Activated CD4-positive, alpha-beta T cell treated with anti-CD3 and anti-CD28 coated beads, Interleukin-2, amount 10 ng/mL, durations not matched to agents 24 days and 14 days (primary cell): ENCODE data around the gene LCE1D. TPM values are rescaled to one million over a fixed set of nuclear protein-coding genes. Genes with fewer than 3 reads are reported as not detected.

Experiments used
- DNase-seq: peaks from one replicate; pipeline ENCODE4 v3.0.0; 2022
- H3K27ac Mint-ChIP-seq: one replicate; pipeline ENCODE4 v1.8.0; 2022; ENCODE audit warnings: mild to moderate bottlenecking, mixed read lengths
- H3K27me3 Mint-ChIP-seq: one replicate; pipeline ENCODE4 v1.8.0; 2022; ENCODE audit warnings: mixed read lengths
- H3K36me3 Mint-ChIP-seq: one replicate; pipeline ENCODE4 v1.8.0; 2022; ENCODE audit warnings: low read depth, mild to moderate bottlenecking, mixed read lengths
- H3K4me1 Mint-ChIP-seq: one replicate; pipeline ENCODE4 v1.8.0; 2021; ENCODE audit warnings: mixed read lengths
- H3K4me3 Mint-ChIP-seq: one replicate; pipeline ENCODE4 v1.8.0; 2022; ENCODE audit warnings: mild to moderate bottlenecking, moderate library complexity, mixed read lengths
- H3K9me3 Mint-ChIP-seq: one replicate; pipeline ENCODE4 v1.8.0; 2021; ENCODE audit warnings: mixed read lengths
- intact Hi-C: fragments of 100-400 bp; cut with micrococcal nuclease; formaldehyde crosslinking; loops from one replicate; pipeline ENCODE4 v1.15.1; 2023
- total RNA-seq: library from RNA; stranded (reverse); gene quantifications from 2 replicates; pipeline ENCODE4 v1.2.3, GENCODE V29; 2022

LCE1D gene
- total RNA-seq, 1 donor from 2014 or later = not detected

DNA sequence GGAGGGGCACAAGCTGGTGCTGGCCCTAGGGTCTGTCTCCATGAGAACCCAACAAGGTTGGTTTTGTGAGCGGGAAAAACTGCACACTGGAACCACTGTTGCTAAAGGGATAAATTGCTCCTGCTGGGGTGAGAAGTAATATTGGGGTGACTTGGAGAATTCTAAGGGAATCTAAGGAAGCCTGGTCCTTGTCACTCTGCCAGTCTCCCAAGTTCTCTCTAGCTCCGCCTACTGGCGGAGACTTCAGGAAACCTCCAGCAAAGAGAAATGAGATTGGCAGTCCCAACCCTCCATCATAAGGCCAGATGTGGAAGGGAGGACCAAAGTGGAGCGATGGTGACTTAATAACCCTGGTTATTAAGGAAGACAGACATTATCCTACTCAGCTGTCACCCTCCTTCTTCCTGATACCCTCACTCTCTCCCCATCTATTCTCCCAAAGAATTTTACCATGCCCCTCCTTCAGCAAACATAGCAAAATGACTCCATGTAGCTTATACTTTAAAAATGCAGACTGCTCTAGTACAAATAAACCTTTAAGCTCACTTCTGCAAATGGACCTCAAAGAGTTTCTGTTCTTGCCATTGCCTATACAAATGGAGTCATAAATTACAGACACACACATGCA is 18.9 kb upstream of the LCE1D start:
- Mint-ChIP-seq H3K4me1 (no peaks in the 10 kb centered on the region), H3K9me3 (no peaks in the 10 kb centered on the region), H3K4me3 (no peak overlapping the region), H3K36me3 (no peaks in the 10 kb centered on the region), H3K27me3 (peaks cover 5% of the 10 kb centered on the region), H3K27ac (no peak overlapping the region)
- no peak for DNase-seq
- intact Hi-C loops = no loop called here

DNA sequence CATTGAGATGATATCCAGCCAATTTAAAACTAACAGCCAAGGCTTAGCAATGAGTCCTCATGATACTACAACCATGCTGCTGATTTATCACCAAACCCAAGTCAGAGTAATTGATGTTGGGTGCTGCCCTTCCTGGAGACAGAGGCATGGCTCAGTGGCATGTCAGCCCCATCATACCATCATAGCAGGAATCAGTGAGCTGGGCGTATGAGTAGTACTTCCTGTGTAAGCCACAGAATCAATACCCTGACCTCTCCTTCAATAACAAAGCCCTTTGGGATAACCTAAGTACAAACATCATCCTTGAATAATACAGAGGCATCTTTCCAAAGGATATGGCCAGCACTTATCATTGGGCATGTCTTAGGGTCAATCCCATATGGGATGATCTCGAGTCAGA is 13.4 kb upstream of the LCE1D start:
- Mint-ChIP-seq H3K4me1 (no peaks in the 10 kb centered on the region), H3K4me3 (no peak overlapping the region), H3K27ac (no peak overlapping the region), H3K27me3 (peaks cover 9% of the 10 kb centered on the region), H3K9me3 (no peaks in the 10 kb centered on the region), H3K36me3 (no peaks in the 10 kb centered on the region)
- DNase-seq = no peak
- intact Hi-C loops = no loop called here

DNA sequence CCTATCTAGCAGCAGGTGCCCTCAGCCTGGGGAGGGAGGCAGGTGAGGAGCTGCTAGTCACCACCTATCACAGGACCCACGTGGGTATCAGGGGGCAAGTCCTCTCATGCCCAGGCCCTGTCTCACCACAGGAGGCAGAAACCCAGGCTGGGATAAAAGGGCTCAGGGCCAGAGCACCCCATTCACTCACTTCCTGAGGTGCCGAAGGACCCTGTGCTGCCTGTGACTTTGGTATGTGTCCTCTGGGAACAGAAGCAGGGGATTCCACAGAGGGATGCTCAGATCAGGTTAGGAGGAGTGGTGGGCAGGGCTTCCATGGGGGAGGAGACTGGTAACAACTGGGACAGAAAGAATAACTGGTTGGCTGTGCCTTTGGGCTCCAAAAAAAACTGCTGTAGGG is 10.4 kb upstream of the LCE1D start, which contains the start of gene LCE1E:
LCE1E (plus strand) TSS at position 181 of the 400 bp plus-strand sequence. CDS start 1,043 bp downstream, outside the sequence.
- H3K4me3 Mint-ChIP-seq = no peak within 1 kb of the TSS
- H3K36me3 Mint-ChIP-seq = no peaks in the 10 kb centered on the region
- H3K27me3 Mint-ChIP-seq = peaks cover 5% of the 10 kb centered on the region
- H3K9me3 Mint-ChIP-seq = no peaks in the 10 kb centered on the region
- no peak within 1 kb of the TSS for H3K27ac Mint-ChIP-seq
- intact Hi-C loops = no loop called here
- no peaks in the 10 kb centered on the region for H3K4me1 Mint-ChIP-seq
- peak; percentile 45 for DNase-seq

GRCh38 chr1:152795686-152796085 is 835 bp upstream of the LCE1D start:
- no peak overlapping the region for H3K4me3 Mint-ChIP-seq
- H3K36me3 Mint-ChIP-seq = no peaks in the 10 kb centered on the region
- no peak overlapping the region for H3K27ac Mint-ChIP-seq
- DNase-seq = no peak
- no peaks in the 10 kb centered on the region for H3K4me1 Mint-ChIP-seq
- no peaks in the 10 kb centered on the region for H3K9me3 Mint-ChIP-seq
- H3K27me3 Mint-ChIP-seq = peaks cover 11% of the 10 kb centered on the region
- intact Hi-C loops = no loop called here

GRCh38 chr1:152801333-152801732 is 4.8 kb downstream of the LCE1D start:
- Mint-ChIP-seq H3K9me3 (no peaks in the 10 kb centered on the region), H3K4me3 (no peak overlapping the region), H3K4me1 (no peaks in the 10 kb centered on the region), H3K36me3 (no peaks in the 10 kb centered on the region), H3K27me3 (peaks cover 20% of the 10 kb centered on the region), H3K27ac (no peak overlapping the region)
- intact Hi-C loops = no loop called here
- DNase-seq = no peak

DNA sequence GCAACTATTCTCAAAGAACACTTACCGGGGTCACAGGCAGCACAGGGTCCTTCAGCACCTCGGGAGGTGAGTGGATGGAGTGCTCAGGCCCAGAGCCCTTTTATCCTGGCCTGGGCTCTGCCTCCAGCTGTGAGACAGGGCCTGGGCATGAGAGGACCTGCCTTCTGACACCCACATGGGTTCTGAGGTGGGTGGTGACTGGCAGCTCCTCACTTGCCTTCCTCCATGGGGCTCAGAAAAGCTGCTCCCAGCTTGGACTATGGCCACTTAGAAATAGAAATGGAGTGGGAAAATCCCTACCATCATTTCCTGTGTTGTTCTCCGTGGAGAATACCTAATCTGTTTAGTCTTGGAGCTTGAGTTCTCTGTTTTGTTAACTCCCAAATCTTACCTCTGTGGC is 10.1 kb downstream of the LCE1D start, which contains the start of gene LCE1C:
LCE1C (minus strand) TSS at position 76 of the 400 bp plus-strand sequence. CDS start 1,173 bp downstream, outside the sequence.
- Mint-ChIP-seq H3K27me3 (peaks cover 8% of the 10 kb centered on the region), H3K9me3 (no peaks in the 10 kb centered on the region), H3K36me3 (no peaks in the 10 kb centered on the region), H3K4me3 (no peak within 1 kb of the TSS), H3K27ac (no peak within 1 kb of the TSS), H3K4me1 (no peaks in the 10 kb centered on the region)
- no peak for DNase-seq
- intact Hi-C loops = no loop called here

DNA sequence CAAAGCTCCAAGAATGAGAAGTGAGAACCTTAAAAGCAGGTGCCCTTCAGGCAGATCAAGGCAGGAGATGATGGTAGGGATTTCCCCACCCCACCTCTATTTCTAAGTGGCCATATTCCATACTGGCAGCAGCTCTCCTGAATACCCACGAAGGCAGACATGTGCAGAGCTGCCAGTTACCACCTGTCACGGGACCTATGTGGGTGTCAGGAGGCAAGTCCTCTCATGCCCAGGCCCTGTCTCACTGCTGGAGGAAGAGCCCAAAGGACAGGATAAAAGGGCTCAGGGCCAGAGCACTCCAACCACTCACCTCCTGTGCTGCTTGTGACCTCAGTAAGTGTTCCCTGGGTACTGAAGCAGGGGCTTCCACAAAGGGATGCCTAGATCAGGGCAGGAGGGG is 14.5 kb downstream of the LCE1D start:
- Mint-ChIP-seq H3K36me3 (no peaks in the 10 kb centered on the region), H3K4me1 (no peaks in the 10 kb centered on the region), H3K27me3 (peaks cover 3% of the 10 kb centered on the region), H3K9me3 (no peaks in the 10 kb centered on the region), H3K27ac (no peak overlapping the region), H3K4me3 (no peak overlapping the region)
- intact Hi-C loops = no loop called here
- no peak for DNase-seq

DNA sequence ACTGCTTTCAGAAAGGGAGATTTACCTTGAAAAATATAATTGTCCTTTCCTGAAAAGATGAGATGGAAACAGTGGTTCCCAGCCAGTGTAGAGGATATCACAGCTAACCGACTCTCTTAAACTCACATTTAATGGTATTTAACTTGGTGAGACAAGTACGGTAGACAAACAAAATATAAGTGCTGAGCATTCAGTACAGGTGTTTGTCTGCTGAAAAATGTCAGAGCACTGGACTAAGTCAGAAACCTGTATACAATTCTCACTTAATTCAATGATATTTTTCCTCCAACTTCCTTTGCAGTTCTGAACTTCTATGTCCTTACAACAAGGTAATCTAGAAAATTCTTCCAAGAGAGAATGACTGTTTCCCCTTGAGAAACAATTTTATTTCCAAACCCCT is 15.2 kb downstream of the LCE1D start, which contains the start of gene LCE1B:
LCE1B (plus strand) TSS at position 301 of the 400 bp plus-strand sequence. CDS start 476 bp downstream, outside the sequence.
- Mint-ChIP-seq H3K36me3 (no peaks in the 10 kb centered on the region), H3K9me3 (no peaks in the 10 kb centered on the region), H3K4me1 (no peaks in the 10 kb centered on the region), H3K27ac (no peak within 1 kb of the TSS), H3K4me3 (no peak within 1 kb of the TSS), H3K27me3 (peaks cover 3% of the 10 kb centered on the region)
- no peak for DNase-seq
- intact Hi-C loops = no loop called here

DNA sequence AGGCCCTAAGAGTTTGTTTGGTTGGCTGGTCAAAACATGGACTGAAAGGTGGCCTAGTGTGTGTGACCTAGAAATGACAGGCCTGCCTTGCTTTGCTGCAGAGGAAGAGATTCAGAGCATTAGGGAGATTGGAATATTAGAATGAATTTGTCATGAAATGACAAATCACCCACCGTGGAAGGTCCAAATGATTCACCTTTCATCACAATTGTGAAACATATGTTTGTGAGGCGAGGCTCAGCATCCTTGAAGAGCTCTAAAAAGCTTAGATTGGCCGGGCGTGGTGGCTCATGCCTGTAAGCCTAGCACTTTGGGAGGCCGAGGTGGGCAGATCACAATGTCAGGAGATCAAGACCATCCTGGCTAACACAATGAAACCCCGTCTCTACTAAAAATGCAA is 20.8 kb downstream of the LCE1D start:
- no peak for DNase-seq
- H3K36me3 Mint-ChIP-seq = no peaks in the 10 kb centered on the region
- intact Hi-C loops = no loop called here
- no peak overlapping the region for H3K4me3 Mint-ChIP-seq
- H3K27me3 Mint-ChIP-seq = peaks cover 5% of the 10 kb centered on the region
- no peaks in the 10 kb centered on the region for H3K4me1 Mint-ChIP-seq
- no peak overlapping the region for H3K27ac Mint-ChIP-seq
- no peaks in the 10 kb centered on the region for H3K9me3 Mint-ChIP-seq

- no peak overlapping the region for H3K27ac Mint-ChIP-seq
- H3K4me3 Mint-ChIP-seq = no peak overlapping the region
- no peaks in the 10 kb centered on the region for H3K4me1 Mint-ChIP-seq
- intact Hi-C loops = no loop called here
- peaks cover 12% of the 10 kb centered on the region for H3K27me3 Mint-ChIP-seq
- no peaks in the 10 kb centered on the region for H3K36me3 Mint-ChIP-seq
- no peaks in the 10 kb centered on the region for H3K9me3 Mint-ChIP-seq
- no peak for DNase-seq
Measured at GRCh38 chr1:152823294-152823693, 26.8 kb downstream of the LCE1D start.

- intact Hi-C loops = no loop called here
- Mint-ChIP-seq H3K4me1 (no peaks in the 10 kb centered on the region), H3K27ac (no peak overlapping the region), H3K9me3 (no peaks in the 10 kb centered on the region), H3K4me3 (no peak overlapping the region), H3K36me3 (no peaks in the 10 kb centered on the region), H3K27me3 (peaks cover 12% of the 10 kb centered on the region)
- no peak for DNase-seq
Measured at GRCh38 chr1:152824964-152825363, 28.4 kb downstream of the LCE1D start.

GRCh38 chr1:152827173-152827572 is 30.7 kb downstream of the LCE1D start, which contains the start of gene LCE1A:
LCE1A (plus strand) TSS chr1:152827473; CDS start chr1:152827473, 0 bp downstream.
- Mint-ChIP-seq H3K36me3 (no peaks in the 10 kb centered on the region), H3K27ac (no peak within 1 kb of the TSS), H3K4me3 (no peak within 1 kb of the TSS), H3K27me3 (peaks cover 8% of the 10 kb centered on the region), H3K9me3 (no peaks in the 10 kb centered on the region), H3K4me1 (no peaks in the 10 kb centered on the region)
- intact Hi-C loops = no loop called here
- DNase-seq = no peak

DNA sequence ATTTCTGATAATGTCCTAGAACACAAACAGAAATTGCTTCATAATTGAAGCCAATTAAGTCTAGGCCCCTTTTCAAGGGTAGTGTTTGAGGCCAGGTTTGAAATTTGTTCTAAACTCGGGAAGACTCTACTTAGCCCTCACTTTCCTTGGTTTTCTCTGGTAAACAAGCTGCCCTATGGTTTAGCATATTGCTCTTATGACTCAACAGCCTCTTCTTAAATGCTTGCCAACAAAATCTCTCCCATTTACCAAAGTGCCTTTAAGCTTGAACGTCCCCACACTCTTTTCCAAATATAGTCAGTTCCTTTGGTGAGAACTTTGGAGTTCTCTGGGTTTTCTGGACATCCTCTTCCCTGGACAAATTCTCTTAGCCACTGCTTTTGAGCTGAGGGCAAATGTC is 40.3 kb downstream of the LCE1D start:
- Mint-ChIP-seq H3K4me1 (no peaks in the 10 kb centered on the region), H3K4me3 (no peak overlapping the region), H3K27ac (no peak overlapping the region), H3K36me3 (no peaks in the 10 kb centered on the region), H3K9me3 (no peaks in the 10 kb centered on the region), H3K27me3 (no peaks in the 10 kb centered on the region)
- no peak for DNase-seq
- intact Hi-C loops = no loop called here

DNA sequence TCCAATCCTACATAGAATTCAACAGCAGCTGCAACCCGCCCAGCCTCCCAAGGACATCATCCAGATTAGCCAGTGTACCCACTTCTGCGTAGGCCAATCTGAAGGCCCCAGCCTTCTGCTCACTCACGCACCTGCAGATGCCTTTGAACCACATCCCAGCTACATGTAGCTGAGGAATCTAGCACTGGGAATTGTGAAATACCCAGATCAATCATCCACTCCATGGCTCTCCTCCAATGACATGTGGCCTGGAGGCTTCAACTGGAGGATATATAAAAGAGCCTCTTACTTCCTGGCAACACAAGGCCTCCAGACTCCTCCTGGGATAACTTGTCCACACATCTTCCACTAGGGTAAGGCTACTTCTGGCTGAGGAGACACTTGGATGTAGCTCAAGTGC is 46.0 kb downstream of the LCE1D start, which contains the start of gene LCE6A:
LCE6A (plus strand) TSS at position 301 of the 400 bp plus-strand sequence. CDS start 665 bp downstream, outside the sequence.
- no peaks in the 10 kb centered on the region for H3K4me1 Mint-ChIP-seq
- no peaks in the 10 kb centered on the region for H3K9me3 Mint-ChIP-seq
- no peaks in the 10 kb centered on the region for H3K36me3 Mint-ChIP-seq
- intact Hi-C loops = no loop called here
- DNase-seq = no peak
- H3K4me3 Mint-ChIP-seq = no peak within 1 kb of the TSS
- H3K27me3 Mint-ChIP-seq = peaks cover 1% of the 10 kb centered on the region
- H3K27ac Mint-ChIP-seq = no peak within 1 kb of the TSS
